GM12875 (cell line): ENCODE results near the gene HSPH1.
"Not testable (repeated sequence)": the region's sequence is repeated elsewhere in the genome, so short reads cannot be mapped to it uniquely, and the experiment has no call there.

ENCODE experiments used
- H3K4me3 ChIP-seq: one replicate; pipeline ENCODE4 v1.5.1; 2011; ENCODE audit warnings: low read depth, low read length, control low read depth
- TF ChIP-seq, protein P1 (sequence below): IDR thresholded peaks from 2 replicates; pipeline ENCODE4 v1.5.1; 2011; ENCODE audit warnings: low read depth, mild to moderate bottlenecking, control low read depth, inconsistent platforms, low read length, moderate library complexity, borderline replicate concordance; ENCODE audit not compliant: insufficient read depth

The HSPH1 gene

DNA sequence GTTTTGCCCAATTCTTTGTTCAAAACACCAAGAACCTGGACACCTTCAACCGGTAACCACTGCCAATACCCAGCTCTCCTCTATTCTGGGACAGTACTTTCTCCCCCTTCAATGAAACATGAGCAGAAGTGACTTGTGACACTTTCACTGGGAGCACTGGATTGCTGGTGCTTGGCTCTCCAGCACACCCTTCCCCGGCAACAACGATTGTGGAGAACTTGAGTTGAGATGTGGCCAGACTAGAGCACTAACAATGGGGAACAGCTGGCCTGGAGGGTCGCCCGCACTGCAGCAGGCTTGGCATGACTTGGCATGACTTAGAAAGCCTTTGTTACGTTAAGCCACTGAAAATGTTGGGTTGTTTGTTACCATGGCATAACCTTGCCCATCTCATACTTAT lies 30.6 kb upstream of the HSPH1 start:
- TF ChIP-seq, protein P1, sequence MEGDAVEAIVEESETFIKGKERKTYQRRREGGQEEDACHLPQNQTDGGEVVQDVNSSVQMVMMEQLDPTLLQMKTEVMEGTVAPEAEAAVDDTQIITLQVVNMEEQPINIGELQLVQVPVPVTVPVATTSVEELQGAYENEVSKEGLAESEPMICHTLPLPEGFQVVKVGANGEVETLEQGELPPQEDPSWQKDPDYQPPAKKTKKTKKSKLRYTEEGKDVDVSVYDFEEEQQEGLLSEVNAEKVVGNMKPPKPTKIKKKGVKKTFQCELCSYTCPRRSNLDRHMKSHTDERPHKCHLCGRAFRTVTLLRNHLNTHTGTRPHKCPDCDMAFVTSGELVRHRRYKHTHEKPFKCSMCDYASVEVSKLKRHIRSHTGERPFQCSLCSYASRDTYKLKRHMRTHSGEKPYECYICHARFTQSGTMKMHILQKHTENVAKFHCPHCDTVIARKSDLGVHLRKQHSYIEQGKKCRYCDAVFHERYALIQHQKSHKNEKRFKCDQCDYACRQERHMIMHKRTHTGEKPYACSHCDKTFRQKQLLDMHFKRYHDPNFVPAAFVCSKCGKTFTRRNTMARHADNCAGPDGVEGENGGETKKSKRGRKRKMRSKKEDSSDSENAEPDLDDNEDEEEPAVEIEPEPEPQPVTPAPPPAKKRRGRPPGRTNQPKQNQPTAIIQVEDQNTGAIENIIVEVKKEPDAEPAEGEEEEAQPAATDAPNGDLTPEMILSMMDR = no peak
- H3K4me3 ChIP-seq = no peak overlapping the region

DNA sequence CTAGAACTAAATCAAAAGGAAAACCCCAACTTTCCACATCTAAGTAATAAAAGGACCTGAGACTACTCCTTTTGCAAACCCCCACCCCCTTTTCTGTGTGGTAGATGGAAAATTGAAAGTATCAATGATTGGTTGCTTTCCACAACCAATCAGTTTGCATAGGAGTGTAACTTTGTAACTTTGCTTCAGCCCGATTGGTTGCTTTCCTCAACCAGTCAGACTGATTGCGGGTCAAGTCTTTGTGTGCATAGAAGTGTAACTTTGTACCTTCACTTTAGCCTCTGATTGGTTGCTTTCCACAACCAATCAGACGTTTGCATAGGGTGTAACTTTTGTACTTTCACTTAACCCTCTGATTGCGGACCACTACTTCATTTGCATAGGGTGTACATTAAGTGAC lies 30.0 kb upstream of the HSPH1 start:
- no peak overlapping the region for H3K4me3 ChIP-seq
- TF ChIP-seq, protein P1 = no peak

DNA sequence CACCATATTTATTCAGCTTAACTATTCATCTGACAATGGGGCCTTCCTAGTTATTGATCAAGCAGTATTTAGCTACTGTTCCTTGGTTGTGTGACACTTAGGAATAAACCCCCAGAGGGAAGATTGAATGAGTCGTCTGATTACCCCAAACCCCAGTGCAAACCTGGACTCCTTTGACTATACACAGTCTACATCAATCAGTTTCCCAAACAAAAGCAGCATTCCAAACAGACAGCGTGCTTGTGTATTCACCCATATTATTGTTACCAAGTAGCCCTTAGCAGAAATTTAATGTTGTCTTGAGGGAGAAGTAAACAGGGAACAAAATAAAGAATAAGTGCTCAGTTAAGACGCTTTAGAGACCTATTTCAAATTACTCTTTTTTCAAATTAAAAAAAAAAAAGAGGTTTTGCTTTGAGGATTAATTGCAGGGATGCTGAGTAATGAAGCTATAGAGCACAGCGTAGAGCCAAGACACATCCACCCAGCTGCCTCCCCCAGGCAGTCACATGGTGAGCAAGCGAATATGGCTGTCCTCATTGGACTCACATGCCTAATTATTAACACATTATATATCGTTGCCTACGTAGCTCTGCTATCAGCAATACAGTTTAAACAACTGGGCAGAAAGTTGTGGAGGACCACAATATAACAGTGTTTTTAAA lies 23.4 kb upstream of the HSPH1 start:
- H3K4me3 ChIP-seq = no peak overlapping the region
- TF ChIP-seq, protein P1 = no peak

DNA sequence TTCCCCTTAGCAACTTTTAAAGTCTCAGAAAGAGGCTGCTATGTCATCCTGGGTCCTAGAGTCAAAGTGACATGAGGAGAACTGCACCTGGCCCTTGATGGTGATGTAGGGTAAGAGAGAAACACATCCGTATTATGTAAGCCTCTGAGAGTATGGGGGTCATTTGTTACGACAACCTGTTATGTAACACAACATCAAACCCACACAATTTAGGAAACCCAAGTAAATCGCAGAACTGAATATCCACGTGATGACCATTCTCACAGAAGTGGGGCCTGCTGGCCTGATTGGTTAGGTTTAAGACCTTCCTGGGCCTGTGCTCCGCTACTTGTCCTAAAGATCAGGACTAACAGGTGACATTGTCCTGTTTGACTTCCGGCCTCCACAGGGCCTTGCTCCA lies 22.7 kb upstream of the HSPH1 start:
- TF ChIP-seq, protein P1 = no peak

DNA sequence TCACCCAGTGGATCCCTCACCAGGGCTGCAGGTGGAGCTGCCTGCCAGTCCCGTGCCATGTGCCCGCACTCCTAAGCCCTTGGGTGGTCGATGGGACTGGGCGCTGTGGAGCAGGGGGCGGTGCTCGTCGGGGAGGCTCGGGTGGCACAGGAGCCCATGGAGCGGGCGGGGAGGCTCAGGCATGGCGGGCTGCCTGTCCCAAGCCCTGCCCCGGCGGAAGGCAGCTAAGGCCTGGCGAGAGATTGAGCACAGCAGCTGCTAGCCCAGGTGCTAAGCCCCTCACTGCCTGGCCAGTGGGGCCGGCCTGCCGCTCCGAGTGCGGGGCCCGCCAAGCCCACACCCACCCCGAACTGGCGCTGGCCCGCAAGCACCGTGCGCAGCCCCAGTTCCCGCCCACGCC lies 21.3 kb upstream of the HSPH1 start:
- H3K4me3 ChIP-seq = no peak overlapping the region
- TF ChIP-seq, protein P1 = no peak

More for the DNA sequence above, 22.7 kb upstream of the HSPH1 start:
- no peak overlapping the region for H3K4me3 ChIP-seq

DNA sequence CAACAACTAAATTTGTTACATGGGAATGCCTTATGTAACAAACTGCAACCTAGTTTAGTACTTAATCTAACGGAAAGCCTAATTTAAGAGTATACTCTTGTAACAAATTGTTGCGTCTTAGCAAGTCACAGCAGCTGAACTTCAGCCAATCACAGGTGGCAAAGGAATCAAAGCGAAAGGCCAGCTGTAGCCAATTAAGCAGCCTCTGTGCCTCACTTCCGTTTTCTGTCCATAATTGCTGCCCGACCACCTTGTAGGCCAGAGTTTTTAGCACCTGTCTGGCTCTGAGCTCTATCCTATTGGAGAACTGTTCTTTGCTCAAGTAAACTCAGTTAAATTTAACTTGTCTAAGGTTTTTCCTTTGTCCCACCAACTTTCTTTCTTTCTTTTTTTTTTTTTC lies 18.1 kb upstream of the HSPH1 start:
- TF ChIP-seq, protein P1 = no peak
- H3K4me3 ChIP-seq = no peak overlapping the region

DNA sequence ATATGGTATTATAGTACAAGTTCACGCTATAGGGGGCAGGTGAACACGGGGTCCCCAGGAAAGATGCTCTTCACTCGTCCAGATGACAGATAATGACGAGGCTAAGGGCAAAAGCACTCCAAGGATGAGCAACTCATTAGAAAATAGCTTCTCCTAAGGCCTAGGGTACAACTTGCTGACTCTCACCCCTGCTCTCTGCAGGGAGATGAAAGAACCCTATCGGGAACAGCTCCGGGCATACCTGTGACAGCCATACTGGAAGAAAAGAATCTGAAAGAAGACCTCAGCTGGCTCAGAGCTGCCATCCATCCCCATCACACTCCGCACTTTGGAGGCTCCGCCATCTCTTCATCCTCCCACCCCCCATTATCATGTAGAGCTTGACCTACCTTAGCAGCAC lies 17.5 kb upstream of the HSPH1 start:
- H3K4me3 ChIP-seq = no peak overlapping the region
- TF ChIP-seq, protein P1 = no peak

DNA sequence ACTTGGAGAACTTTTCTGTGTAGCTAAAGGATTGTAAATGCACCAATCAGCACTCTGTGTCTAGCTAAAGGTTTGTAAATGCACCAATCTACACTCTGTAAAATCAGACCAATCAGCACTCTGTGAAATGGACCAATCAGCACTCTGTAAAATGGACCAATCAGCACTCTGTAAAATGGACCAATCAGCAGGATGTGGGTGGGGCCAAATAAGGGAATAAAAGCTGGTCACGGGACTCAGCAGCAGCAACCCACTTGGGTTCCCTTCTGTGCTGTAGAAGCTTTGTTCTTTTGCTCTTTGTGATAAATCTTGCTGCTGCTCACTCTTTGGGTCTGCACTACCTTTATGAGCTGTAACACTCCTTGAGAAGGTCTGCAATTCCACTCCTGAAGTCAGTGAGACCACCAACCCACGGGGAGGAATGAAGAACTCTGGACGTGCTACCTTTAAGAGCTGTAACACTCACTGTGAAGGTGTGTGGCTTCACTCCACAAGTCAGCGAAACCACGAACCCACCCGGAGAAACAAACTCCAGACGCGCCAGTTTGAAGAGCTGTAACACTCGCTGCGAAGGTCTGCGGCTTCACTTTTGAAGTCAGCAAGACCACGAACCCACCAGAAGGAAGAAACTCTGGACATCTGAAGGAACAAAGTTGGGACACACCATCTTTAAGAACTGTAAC lies 16.2 kb upstream of the HSPH1 start:
- H3K4me3 ChIP-seq = not testable (repeated sequence)
